CD1c-positive myeloid dendritic cell (primary cell): ENCODE results near the gene RPL12.

Experiments
- DNase-seq: peaks from one replicate; pipeline ENCODE4 v3.0.0-alpha.2; 2016; ENCODE audit errors: extremely low spot score

Gene RPL12

DNA sequence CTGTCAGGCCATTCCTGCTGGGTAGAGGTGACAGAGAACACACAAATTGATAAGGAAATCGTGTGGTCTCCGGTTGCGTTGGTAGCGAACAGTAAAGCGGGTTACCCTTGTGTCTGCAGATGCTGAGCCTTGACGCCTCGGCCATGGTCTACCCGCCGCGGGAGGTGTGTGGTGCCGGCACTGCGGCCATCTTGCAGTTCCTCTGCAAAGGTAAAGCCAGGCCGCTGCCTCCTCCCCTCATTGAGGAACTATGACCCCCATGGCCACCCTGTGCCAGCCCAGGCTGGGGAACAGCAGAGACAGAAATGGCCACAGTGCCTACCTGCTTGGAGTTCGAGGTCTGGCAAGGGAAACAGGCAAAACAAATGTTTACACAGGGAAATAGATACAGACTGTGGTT, 16.4 kb upstream of the RPL12 start:
- DNase-seq = no peak

- DNase-seq = peak; percentile 46
Observed at GRCh38 chr9:127466407-127466917, 15.3 kb upstream of the RPL12 start.

GRCh38 chr9:127463911-127464310, 12.7 kb upstream of the RPL12 start:
- peak; percentile 85 for DNase-seq

GRCh38 chr9:127463382-127463781, 12.2 kb upstream of the RPL12 start:
- DNase-seq = no peak

GRCh38 chr9:127458921-127459320, 7.7 kb upstream of the RPL12 start:
- no peak for DNase-seq

DNA sequence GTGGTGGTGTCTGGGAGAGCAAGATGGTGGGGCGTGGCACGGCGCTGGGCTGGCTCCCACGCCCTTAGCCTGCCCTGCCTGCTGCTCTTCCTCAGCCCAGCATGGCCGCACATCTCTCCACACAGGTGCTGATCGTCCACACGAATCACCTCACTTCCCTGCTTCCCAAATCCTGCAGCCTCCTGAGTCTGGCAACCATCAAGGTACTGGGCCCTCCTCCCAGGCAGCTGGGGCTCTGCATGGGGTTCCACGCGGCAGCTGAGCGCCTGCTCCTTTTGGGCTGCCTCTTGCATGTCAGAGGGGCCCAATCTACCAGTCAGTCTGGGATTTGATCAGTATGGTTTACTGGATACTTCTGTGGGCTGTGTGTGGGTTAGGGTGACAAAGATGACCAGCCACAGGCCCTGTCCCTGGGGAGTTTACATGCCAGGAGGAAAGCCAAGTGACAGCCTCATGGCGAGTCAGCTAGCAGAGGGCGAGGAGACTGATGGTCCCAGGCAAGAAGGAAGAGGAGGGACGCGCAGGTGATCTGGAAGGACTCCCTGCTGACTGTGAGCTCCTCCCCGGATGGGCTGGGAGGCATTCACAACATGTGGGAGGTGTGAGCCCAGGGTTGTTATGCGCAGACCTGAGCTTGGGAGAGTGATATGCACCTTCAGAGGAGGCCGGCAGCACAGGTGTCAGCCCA, 6.1 kb upstream of the RPL12 start:
- DNase-seq = no peak

GRCh38 chr9:127455324-127455992, 4.3 kb upstream of the RPL12 start:
- peak; percentile 80 for DNase-seq

GRCh38 chr9:127452691-127453090, 1.5 kb upstream of the RPL12 start:
- no peak for DNase-seq

DNA sequence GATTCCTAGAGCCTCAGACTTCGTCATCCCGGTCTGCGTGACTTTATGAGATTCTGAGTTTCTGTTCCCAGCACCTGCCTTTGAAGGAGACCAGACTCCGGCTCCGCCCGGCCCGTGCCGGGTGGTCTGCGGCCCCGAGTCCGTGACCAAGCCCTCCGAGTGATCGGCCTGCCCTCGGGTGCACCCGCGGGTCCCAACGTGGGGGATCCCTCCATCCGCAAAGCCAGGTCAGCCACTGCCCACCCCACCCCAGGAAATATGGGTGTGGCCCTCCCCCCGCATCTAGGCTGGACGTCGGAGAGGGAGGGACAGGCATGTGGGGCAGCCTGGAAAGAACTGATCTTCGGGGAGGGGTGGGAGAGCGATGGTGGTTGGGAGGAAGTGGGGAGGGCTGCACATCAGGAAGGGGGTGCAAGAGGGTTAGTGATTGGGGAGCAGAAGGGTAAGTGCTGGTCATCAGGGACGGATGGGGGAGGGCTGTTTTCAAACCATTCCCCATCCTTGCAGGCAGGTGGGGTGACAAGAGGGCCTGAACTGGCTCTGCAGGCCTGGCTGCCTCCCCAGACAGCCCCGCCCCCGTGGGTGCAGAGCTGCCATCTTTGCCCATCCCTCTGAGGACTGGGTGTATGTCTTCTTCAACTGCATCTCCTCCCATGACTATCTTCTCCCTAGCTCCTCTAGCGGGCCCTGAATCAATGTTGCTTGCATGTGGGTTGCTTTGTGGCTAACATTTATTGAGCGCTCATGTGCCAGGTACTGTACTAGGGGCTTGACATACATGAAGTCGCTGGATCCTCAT, 851 bp upstream of the RPL12 start:
- peak; percentile 53 for DNase-seq

DNA sequence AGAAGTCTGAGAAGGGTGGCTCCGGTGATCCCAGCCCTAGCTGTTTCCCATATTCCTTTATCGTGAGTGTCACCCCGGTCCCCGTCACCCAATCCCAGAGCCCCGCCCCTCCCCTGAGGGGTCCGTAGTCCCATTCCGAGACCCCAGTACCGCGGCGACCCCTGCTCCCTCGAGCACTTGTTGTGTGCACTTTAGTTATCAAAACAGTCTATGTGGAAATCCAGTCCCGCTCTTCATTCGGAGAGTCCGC, 327 bp upstream of the RPL12 start:
- DNase-seq = no peak

GRCh38 chr9:127450243-127450760, 904 bp downstream of the RPL12 start:
- no peak for DNase-seq

- no peak for DNase-seq
Observed at GRCh38 chr9:127449332-127449966, 1.8 kb downstream of the RPL12 start.

- DNase-seq = no peak
Observed at GRCh38 chr9:127448112-127448805, 2.9 kb downstream of the RPL12 start.

DNA sequence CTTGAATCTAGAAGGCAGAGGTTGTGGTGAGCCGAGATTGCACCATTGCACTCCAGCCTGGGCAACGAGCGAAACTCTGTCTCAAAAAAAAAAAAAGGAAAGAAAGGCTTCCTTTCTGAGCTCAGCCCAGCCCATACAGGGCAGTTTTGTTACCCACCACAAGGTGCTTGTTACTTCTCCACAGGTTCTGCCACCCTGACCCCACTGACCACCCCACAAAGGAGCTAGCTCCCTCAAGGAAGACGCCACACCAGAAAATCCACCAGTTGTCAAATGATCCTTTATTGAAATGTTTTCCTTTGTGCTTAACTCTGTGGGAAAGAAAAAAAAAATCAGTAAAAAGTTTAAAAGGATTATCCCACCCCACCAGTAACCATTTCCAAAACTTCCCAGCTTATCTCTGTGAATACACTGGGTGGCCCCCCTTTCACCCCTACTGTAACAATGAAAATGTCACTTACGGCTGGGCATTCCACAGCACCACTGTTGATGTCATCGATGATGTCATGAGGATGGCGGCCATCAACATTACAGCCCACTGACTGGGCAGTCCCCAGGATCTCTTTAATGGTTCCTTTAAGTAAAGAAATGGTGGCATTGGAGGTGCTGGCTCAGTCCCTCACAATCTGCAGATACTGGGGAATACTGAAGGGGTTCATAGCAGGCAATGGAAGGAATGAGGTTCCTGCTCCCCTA, 3.6 kb downstream of the RPL12 start:
- no peak for DNase-seq

- no peak for DNase-seq
Observed at GRCh38 chr9:127446713-127447415, 4.3 kb downstream of the RPL12 start.

DNA sequence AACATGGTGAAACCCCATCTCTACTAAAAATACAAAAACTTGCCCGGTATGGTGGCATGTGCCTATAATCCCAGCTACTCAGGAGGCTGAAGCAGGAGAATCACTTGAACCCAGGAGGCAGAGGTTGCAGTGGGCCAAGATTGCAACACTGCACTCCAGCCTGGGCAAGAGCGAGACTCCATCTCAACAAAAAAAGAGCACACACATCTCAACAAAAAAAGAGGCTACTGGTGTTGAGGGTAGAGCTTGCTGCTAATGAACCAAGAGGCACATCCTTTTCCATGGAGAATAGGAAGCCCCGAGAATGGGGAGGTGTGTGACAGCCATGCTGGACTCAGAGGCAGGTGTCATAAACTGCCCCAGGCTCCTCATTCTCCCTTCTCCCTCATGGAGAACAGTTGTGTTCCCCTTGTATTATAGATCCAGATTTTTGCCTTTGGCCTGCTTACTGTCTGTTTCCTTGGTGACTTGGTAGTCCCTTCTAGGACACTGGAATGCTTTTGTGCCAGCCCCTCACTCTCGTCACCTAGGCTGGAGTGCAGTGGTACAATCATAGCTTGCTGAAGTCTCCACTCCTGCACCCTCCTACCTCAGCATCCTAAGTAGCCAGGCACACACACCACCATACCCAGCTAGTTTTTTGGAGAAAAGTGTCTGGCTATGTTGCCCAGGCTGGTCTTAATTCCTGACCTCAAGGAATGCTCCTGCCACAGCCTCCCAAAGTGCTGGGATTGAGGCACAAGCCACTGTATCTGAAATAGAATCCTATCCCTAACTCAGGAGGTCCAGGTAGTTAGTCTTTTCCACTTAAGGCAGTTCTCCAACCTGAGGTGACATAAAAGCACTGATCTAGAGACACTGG, 5.1 kb downstream of the RPL12 start:
- no peak for DNase-seq

GRCh38 chr9:127444921-127445850, 6.0 kb downstream of the RPL12 start:
- DNase-seq = no peak

DNA sequence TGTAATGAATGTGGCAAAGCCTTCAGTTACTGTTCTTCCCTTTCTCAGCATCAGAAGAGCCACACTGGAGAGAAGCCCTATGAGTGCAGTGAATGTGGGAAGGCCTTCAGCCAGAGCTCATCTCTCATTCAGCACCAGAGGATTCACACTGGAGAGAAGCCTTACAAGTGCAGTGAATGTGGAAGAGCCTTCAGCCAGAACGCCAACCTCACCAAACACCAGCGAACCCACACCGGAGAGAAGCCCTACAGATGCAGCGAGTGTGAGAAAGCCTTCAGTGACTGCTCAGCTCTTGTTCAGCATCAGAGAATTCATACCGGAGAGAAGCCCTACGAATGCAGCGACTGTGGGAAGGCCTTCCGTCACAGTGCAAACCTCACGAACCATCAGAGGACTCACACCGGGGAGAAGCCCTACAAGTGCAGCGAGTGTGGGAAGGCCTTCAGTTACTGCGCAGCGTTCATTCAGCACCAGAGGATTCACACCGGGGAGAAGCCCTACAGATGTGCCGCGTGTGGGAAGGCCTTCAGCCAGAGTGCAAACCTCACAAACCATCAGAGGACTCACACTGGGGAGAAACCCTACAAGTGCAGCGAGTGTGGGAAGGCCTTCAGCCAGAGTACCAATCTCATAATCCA, 6.8 kb downstream of the RPL12 start:
- no peak for DNase-seq
